Transverse colon (tissue), 4 donors: ENCODE measurements around the gene PKP4.

Source experiments
- CTCF ChIP-seq, 5 experiments: fragments of 200-600 bp in 3 of 5; fragments of 450-650 bp in 2 of 5; sonication (generic) in 3 of 5; IDR thresholded peaks; 1 replicate in 2 of 5; 2 replicates in 3 of 5; pipeline ENCODE4 v1.5.1; 2016 to 2017; ENCODE audit warnings: antibody characterized with exemption in 5 of 5, inconsistent platforms in 3 of 5, mild to moderate bottlenecking in 2 of 5, moderate library complexity in 1 of 5
- EP300 ChIP-seq: sonication (generic); formaldehyde crosslinking; IDR thresholded peaks from one replicate; pipeline ENCODE4 v1.6.1; 2017; ENCODE audit warnings: antibody characterized with exemption, low read depth
- POLR2A ChIP-seq: fragments of 450-650 bp; IDR thresholded peaks from one replicate; pipeline ENCODE4 v1.6.1; 2016; ENCODE audit warnings: antibody characterized with exemption, mild to moderate bottlenecking, moderate library complexity
- POLR2AphosphoS5 ChIP-seq, 3 donors: sonication (generic); formaldehyde crosslinking; IDR thresholded peaks; one replicate each; pipeline ENCODE4 v1.6.1; 2016; ENCODE audit warnings: antibody characterized with exemption in 3 of 3

- TF ChIP-seq CTCF (IDR thresholded peaks at IDR 0.05): no peak
- TF ChIP-seq EP300: no peak
- TF ChIP-seq POLR2A: no peak
- no peak for TF ChIP-seq POLR2AphosphoS5 (IDR thresholded peaks at IDR 0.05)
Observed at GRCh38 chr2:158486970-158487325, 30.2 kb downstream of the PKP4 start.
